Breast epithelium (tissue), 4 donors: ENCODE data around the gene SUMF2. TPM values are rescaled to one million over a fixed set of nuclear protein-coding genes. Genes with fewer than 3 reads are reported as not detected.
"Not testable (repeated sequence)": the region's sequence is repeated elsewhere in the genome, so short reads cannot be mapped to it uniquely, and the experiment has no call there.

Experiments used
- DNase-seq, 2 donors: peaks; one replicate each; pipeline ENCODE4 v3.0.0-alpha.2; 2019; ENCODE audit warnings: low spot score in 2 of 2
- H3K27ac ChIP-seq, 2 donors: fragments of 200-600 bp; sonication (generic) in 1 of 2; one replicate each; pipeline ENCODE4 v1.5.1; 2016 to 2019; ENCODE audit warnings: mild to moderate bottlenecking in 1 of 2
- H3K27me3 ChIP-seq, 2 donors: fragments of 200-600 bp; sonication (generic) in 1 of 2; one replicate each; pipeline versions ENCODE4 v1.5.1 to v1.6.0; 2017 to 2019; ENCODE audit warnings: control low read depth in 1 of 2, mild to moderate bottlenecking in 1 of 2
- H3K36me3 ChIP-seq: fragments of 200-600 bp; one replicate; pipeline ENCODE4 v1.5.1; 2019
- H3K4me1 ChIP-seq, 2 donors: fragments of 200-600 bp; sonication (generic); one replicate each; pipeline ENCODE4 v1.5.1; 2016 to 2019; ENCODE audit warnings: control low read depth in 1 of 2
- H3K4me3 ChIP-seq, 3 donors: fragments of 200-600 bp; sonication (generic); 1 replicate in 2 of 3; 2 replicates in 1 of 3; pipeline ENCODE4 v1.5.1; 2016 to 2019; ENCODE audit warnings: mild to moderate bottlenecking in 3 of 3, moderate library complexity in 2 of 3
- H3K9me3 ChIP-seq, 2 donors: fragments of 200-600 bp; sonication (generic) in 1 of 2; one replicate each; pipeline ENCODE4 v1.5.1; 2016 to 2019; ENCODE audit warnings: control low read depth in 1 of 2
- CTCF ChIP-seq, 3 donors: fragments of 450-650 bp; IDR thresholded peaks; one replicate each; pipeline ENCODE4 v1.5.1; 2016 to 2017; ENCODE audit warnings: antibody characterized with exemption in 3 of 3, mild to moderate bottlenecking in 3 of 3, moderate library complexity in 3 of 3
- POLR2A ChIP-seq: fragments of 450-650 bp; IDR thresholded peaks from one replicate; pipeline ENCODE4 v1.6.1; 2016; ENCODE audit warnings: antibody characterized with exemption, mild to moderate bottlenecking, moderate library complexity
- POLR2AphosphoS5 ChIP-seq, 3 donors: sonication (generic); formaldehyde crosslinking; IDR thresholded peaks; one replicate each; pipeline ENCODE4 v1.6.1; 2017; ENCODE audit warnings: antibody characterized with exemption in 3 of 3
- intact Hi-C: fragments of 100-400 bp; cut with DNase I; formaldehyde crosslinking; loops from one replicate; pipeline ENCODE4 v1.15.1; 2023; ENCODE audit warnings: low total_unique reads
- total RNA-seq, 3 donors: library from RNA; depleted of rRNA; stranded (reverse); fragments of >200 nt; gene quantifications; one replicate each; pipeline ENCODE4 v1.1.0, GENCODE V29; 2016

Gene SUMF2
- total RNA-seq, 3 donors from 2014 or later, result 123 to 131 (median 127) TPM

DNA sequence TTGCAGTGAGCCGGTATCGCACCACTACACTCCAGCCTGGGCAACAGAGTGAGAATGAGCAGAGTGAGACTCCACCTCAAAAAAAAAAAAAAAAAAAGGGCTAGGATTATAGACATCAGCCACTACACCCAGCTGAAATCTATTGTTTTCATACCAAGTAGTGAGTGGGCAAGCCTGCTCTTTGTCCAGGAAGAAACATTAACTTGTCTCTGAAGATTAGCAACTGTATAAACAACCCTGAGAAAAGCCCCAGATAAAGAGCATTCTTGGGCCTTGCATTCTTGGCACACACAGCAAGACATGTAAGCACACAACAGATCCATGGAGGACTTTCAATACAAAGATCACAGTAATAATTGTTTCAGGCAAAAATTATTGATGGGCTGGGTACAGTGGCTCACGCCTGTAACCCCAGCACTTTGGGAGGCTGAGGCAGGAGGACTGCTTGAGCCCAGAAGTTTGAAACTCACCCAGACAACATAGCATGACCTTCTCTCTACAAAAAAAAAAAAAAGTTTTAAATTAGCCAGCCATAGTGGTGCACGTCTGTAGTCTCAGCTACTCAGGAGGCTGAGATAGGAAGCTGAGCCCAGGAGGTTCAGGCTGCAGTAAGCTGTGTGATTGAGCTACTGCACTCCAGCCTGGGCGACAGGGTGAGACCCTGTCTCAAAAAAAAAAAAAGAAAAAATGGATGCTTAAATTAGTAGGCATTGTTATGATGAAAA lies 17.2 kb upstream of the SUMF2 start:
- DNase-seq, result no peak
- peak overlapping the region in 1 of 2 donors; percentile 29 for H3K27ac ChIP-seq
- intact Hi-C loops, result no loop called here

DNA sequence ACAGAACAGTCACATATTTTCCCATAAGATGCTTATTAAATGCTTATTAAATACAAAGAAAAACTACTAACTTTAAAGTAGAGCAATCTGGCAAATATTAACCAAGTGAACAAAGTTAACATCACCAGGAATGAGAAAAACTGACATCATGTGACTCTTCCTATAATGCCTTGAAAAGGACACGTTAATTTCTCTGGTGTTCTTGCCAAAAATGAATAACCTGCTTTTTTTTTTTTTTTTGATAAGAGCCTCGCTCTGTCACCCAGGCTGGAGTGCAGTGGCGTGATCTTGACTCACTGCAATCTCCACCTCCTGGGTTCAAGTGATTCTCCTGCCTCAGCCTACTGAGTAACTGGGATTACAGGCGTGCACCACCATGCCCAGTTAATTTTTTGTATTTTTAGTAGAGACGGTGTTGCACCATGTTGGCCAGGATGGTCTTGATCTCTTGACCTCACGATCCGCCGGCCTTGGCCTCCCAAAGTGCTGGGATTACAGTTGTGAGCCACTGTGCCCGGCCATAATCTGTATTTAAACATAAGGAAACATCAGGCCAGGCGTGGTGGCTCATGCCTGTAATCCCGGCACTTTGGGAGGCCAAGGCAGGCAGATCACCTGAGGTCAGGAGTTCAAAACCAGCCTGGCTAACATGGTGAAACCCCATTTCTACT lies 16.5 kb upstream of the SUMF2 start:
- intact Hi-C loops, H3K4me1 ChIP-seq, H3K9me3 ChIP-seq, H3K36me3 ChIP-seq, H3K27me3 ChIP-seq, DNase-seq, H3K27ac ChIP-seq, H3K4me3 ChIP-seq: not testable (repeated sequence)

More for the DNA sequence above, 17.2 kb upstream of the SUMF2 start:
- Histone ChIP-seq H3K9me3 (no peaks in the 10 kb centered on the region), H3K36me3 (no peaks in the 10 kb centered on the region), H3K4me3 (no peak overlapping the region), H3K4me1 (peaks cover 0 to 6% of the 10 kb centered on the region in 2 donors), H3K27me3 (no peaks in the 10 kb centered on the region)
- TF ChIP-seq POLR2AphosphoS5 (IDR thresholded peaks at IDR 0.05) (no peak), CTCF (IDR thresholded peaks at IDR 0.05) (no peak), POLR2A (no peak)

GRCh38 chr7:56048245-56048644 lies 15.8 kb upstream of the SUMF2 start:
- Histone ChIP-seq H3K27ac (no peak overlapping the region), H3K27me3 (no peaks in the 10 kb centered on the region), H3K36me3 (no peaks in the 10 kb centered on the region), H3K9me3 (no peaks in the 10 kb centered on the region), H3K4me3 (no peak overlapping the region), H3K4me1 (peaks cover 0 to 6% of the 10 kb centered on the region in 2 donors)
- no peak for TF ChIP-seq POLR2AphosphoS5 (IDR thresholded peaks at IDR 0.05)
- TF ChIP-seq CTCF (IDR thresholded peaks at IDR 0.05), result no peak
- no peak for TF ChIP-seq POLR2A
- DNase-seq, result no peak
- intact Hi-C loops, result no loop called here

DNA sequence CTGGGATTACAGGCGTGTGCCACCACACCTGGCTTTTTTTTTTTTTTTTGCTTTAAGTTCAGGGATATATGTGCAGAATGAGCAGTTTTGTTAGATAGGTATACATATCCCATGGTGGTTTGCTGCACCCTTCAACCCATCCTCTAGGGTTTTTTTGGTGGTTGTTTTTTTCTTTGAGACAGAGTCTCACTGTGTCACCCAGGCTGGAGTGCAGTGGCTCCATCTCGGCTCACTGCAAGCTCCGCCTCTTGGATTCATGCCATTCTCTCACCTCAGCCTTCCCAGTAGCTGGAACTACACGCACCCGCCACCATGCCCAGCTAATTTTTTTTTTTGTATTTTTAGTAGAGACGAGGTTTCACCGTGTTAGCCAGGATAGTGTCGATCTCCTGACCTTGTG lies 15.3 kb upstream of the SUMF2 start:
- H3K27ac ChIP-seq, H3K4me1 ChIP-seq, intact Hi-C loops, H3K9me3 ChIP-seq, H3K36me3 ChIP-seq, H3K27me3 ChIP-seq, DNase-seq, H3K4me3 ChIP-seq: not testable (repeated sequence)

GRCh38 chr7:56051053-56051338 lies 13.1 kb upstream of the SUMF2 start:
- Histone ChIP-seq H3K27ac (peak overlapping the region; percentile 88 to 91), H3K27me3 (no peaks in the 10 kb centered on the region), H3K9me3 (no peaks in the 10 kb centered on the region), H3K36me3 (no peaks in the 10 kb centered on the region), H3K4me1 (peaks cover 0 to 6% of the 10 kb centered on the region in 2 donors), H3K4me3 (peak overlapping the region; percentile 82 to 91 (median 85))
- DNase-seq, result peak in 1 of 2 donors; percentile 49
- no peak for TF ChIP-seq CTCF (IDR thresholded peaks at IDR 0.05)
- intact Hi-C loops, result no loop called here

- no peaks in the 10 kb centered on the region for H3K36me3 ChIP-seq
- H3K4me1 ChIP-seq, result peaks cover 0 to 6% of the 10 kb centered on the region in 2 donors
- TF ChIP-seq POLR2A (peak; percentile 37), POLR2AphosphoS5 (IDR thresholded peaks at IDR 0.05) (peak; percentile 85 to 93 (median 88)), CTCF (IDR thresholded peaks at IDR 0.05) (no peak)
- H3K27ac ChIP-seq, result peak within 1 kb of the TSS; percentile 88 to 91
- H3K9me3 ChIP-seq, result no peaks in the 10 kb centered on the region
- peak; percentile 97 for DNase-seq
- peak within 1 kb of the TSS; percentile 82 to 91 (median 85) for H3K4me3 ChIP-seq
- H3K27me3 ChIP-seq, result no peaks in the 10 kb centered on the region
- intact Hi-C loops, result no loop called here
Observed at GRCh38 chr7:56051339-56052191, 12.5 kb upstream of the SUMF2 start, which contains the start of the genes CCT6A and PSPH. CCT6A (plus strand) TSS chr7:56051765; CDS start chr7:56051849, 84 bp downstream. PSPH (minus strand) TSS chr7:56051444; CDS start chr7:56021212, 30,232 bp downstream.
